ENCODE results near the gene LANCL2.
"Not testable (repeated sequence)": the region's sequence is repeated elsewhere in the genome, so short reads cannot be mapped to it uniquely, and the experiment has no call there.

The LANCL2 gene

GRCh38 chr7:55465691-55466090, 100.6 kb downstream of the LANCL2 start:
- no peak for DNase-seq (ENCODE audit: low spot score)
- no peak for TF ChIP-seq CTCF (IDR thresholded peaks at IDR 0.05; ENCODE audit: extremely low read depth, missing control alignments)

GRCh38 chr7:55467047-55467593, 102.0 kb downstream of the LANCL2 start:
- no peak for TF ChIP-seq CTCF (IDR thresholded peaks at IDR 0.05; ENCODE audit: extremely low read depth, missing control alignments)
- DNase-seq (ENCODE audit: low spot score): no peak

GRCh38 chr7:55468495-55468894, 103.4 kb downstream of the LANCL2 start:
- no peak for DNase-seq (ENCODE audit: low spot score)
- TF ChIP-seq CTCF (IDR thresholded peaks at IDR 0.05; ENCODE audit: extremely low read depth, missing control alignments): no peak

GRCh38 chr7:55469271-55469681, 104.1 kb downstream of the LANCL2 start:
- no peak for DNase-seq (ENCODE audit: low spot score)
- TF ChIP-seq CTCF (IDR thresholded peaks at IDR 0.05; ENCODE audit: extremely low read depth, missing control alignments): no peak

- TF ChIP-seq CTCF (IDR thresholded peaks at IDR 0.05; ENCODE audit: extremely low read depth, missing control alignments): no peak
- no peak for DNase-seq (ENCODE audit: low spot score)
Observed at GRCh38 chr7:55469721-55470120, 104.6 kb downstream of the LANCL2 start.

GRCh38 chr7:55470261-55470660, 105.1 kb downstream of the LANCL2 start:
- no peak for DNase-seq (ENCODE audit: low spot score)
- TF ChIP-seq CTCF (IDR thresholded peaks at IDR 0.05; ENCODE audit: extremely low read depth, missing control alignments): no peak

GRCh38 chr7:55471594-55471993, 106.5 kb downstream of the LANCL2 start:
- not testable (repeated sequence) for DNase-seq (ENCODE audit: low spot score)

- not testable (repeated sequence) for DNase-seq (ENCODE audit: low spot score)
Observed at GRCh38 chr7:55472406-55472805, 107.3 kb downstream of the LANCL2 start.

All from GM20000 (cell line).